Loucy (cell line): ENCODE measurements around the gene SLC9A3.

Experiments used
- CTCF ChIP-seq: fragments of 200-600 bp; sonication (generic); conservative IDR thresholded peaks from 2 replicates; pipeline ENCODE4 v1.5.1; 2014; ENCODE audit warnings: mild to moderate bottlenecking, antibody characterized with exemption, low read length
- EZH2phosphoT487 ChIP-seq: fragments of 200-600 bp; IDR thresholded peaks from 2 replicates; pipeline ENCODE4 v1.6.1; 2018; ENCODE audit warnings: antibody characterized with exemption, mild to moderate bottlenecking, moderate library complexity, borderline replicate concordance

GRCh38 chr5:537098-537497 is 12.8 kb upstream of the SLC9A3 start:
- TF ChIP-seq CTCF (no peak), EZH2phosphoT487 (no peak)
